ENCODE measurements around the gene CCDC14. TPM values are rescaled to one million over a fixed set of nuclear protein-coding genes. Genes with fewer than 3 reads are reported as not detected.
A peak's percentile ranks its signal among the peaks of the same experiment; 100 is the strongest.
"Not testable (repeated sequence)": the region's sequence is repeated elsewhere in the genome, so short reads cannot be mapped to it uniquely, and the experiment has no call there.

Gene CCDC14
- 10 to 100 TPM; 24.6 to 48.1 (median 37.3) TPM for total RNA-seq
- polyA plus RNA-seq = 1 to 10 TPM; 5.3 to 7.5 TPM
- total RNA-seq = 57.3 reads per million, percentile 74 among the genes with 10 or more reads in this experiment

GRCh38 chr3:123960781-123961507 lies at the start of gene CCDC14:
TSS of gene CCDC14 (minus strand) at chr3:123961229. CDS start at chr3:123961173, 56 bp downstream.
- ChIA-PET POLR2A (interaction anchor here (0.5 kb wide), 1 partner anchor 759 kb away, joined by 3 read pairs; the partner anchor contains the start of gene SEC22A), CTCF (interaction anchor here (0.9 kb wide), 1 partner anchor 22 kb away, joined by 3 read pairs; no protein-coding TSS in a partner anchor)
- Mint-ChIP-seq H3K36me3 (peaks cover 0 to 1% (median 0%) of the 10 kb centered on the region in 5 donors), H3K27me3 (peaks cover 0 to 30% (median 8%) of the 10 kb centered on the region in 5 donors), H3K27ac (peak within 1 kb of the TSS; percentile 82 to 96 (median 91)), H3K4me3 (peak within 1 kb of the TSS; percentile 93 to 98 (median 96)), H3K4me1 (peaks cover 12 to 35% (median 30%) of the 10 kb centered on the region in 7 donors), H3K9me3 (no peaks in the 10 kb centered on the region)
- ATAC-seq = peak; percentile 91
- peak; percentile 43 to 81 (median 60) for DNase-seq
- intact Hi-C loops (cut with micrococcal nuclease) = loop anchor here (1.0 to 10.0 kb wide), 7 partner anchors 72 to 1956 kb away; partner anchors contain the start of genes HACD2 (in 2 of the 2), FAM162A (in 1 of the 2), KALRN (in 1 of the 2) and MIX23 (in 1 of the 2)
- H3K4me1 ChIP-seq (ENCODE audit: control insufficient read depth in 2 of 2, insufficient read depth in 2 of 2, low read length in 2 of 2) = peaks cover 0 to 12% of the 10 kb centered on the region in 2 donors
- H3K27me3 ChIP-seq (ENCODE audit: control insufficient read depth in 2 of 2, insufficient read depth in 2 of 2, low read length in 2 of 2) = no peaks in the 10 kb centered on the region
- peak within 1 kb of the TSS; percentile 78 for H3K27ac ChIP-seq (ENCODE audit: low read depth, low read length)
- peak within 1 kb of the TSS; percentile 85 for H3K4me3 ChIP-seq (ENCODE audit: low read length)
- H3K9me3 ChIP-seq (ENCODE audit: control insufficient read depth in 2 of 3, low read length in 3 of 3) = no peaks in the 10 kb centered on the region
- H3K36me3 ChIP-seq (ENCODE audit: control insufficient read depth in 2 of 3, insufficient read depth in 3 of 3, low read length in 3 of 3) = peaks cover 0 to 8% (median 0%) of the 10 kb centered on the region in 3 experiments

- H3K27ac Mint-ChIP-seq; H3K27me3 ChIP-seq (ENCODE audit: control insufficient read depth in 2 of 2, insufficient read depth in 2 of 2, low read length in 2 of 2); H3K4me3 Mint-ChIP-seq; H3K36me3 Mint-ChIP-seq; H3K4me1 Mint-ChIP-seq; H3K9me3 ChIP-seq (ENCODE audit: control insufficient read depth in 2 of 3, low read length in 3 of 3); H3K36me3 ChIP-seq (ENCODE audit: control insufficient read depth in 2 of 3, insufficient read depth in 3 of 3, low read length in 3 of 3); intact Hi-C loops (cut with micrococcal nuclease); ATAC-seq; POLR2A ChIA-PET; CTCF ChIA-PET; H3K4me1 ChIP-seq (ENCODE audit: control insufficient read depth in 2 of 2, insufficient read depth in 2 of 2, low read length in 2 of 2); H3K27ac ChIP-seq (ENCODE audit: low read depth, low read length); H3K4me3 ChIP-seq (ENCODE audit: low read length); H3K9me3 Mint-ChIP-seq; DNase-seq: not testable (repeated sequence)
- H3K27me3 Mint-ChIP-seq = peaks cover 45 to 64% (median 57%) of the 10 kb centered on the region in 5 donors
These were observed 47.3 kb upstream of the CCDC14 start for GRCh38 chr3:124008321-124008720.

DNA sequence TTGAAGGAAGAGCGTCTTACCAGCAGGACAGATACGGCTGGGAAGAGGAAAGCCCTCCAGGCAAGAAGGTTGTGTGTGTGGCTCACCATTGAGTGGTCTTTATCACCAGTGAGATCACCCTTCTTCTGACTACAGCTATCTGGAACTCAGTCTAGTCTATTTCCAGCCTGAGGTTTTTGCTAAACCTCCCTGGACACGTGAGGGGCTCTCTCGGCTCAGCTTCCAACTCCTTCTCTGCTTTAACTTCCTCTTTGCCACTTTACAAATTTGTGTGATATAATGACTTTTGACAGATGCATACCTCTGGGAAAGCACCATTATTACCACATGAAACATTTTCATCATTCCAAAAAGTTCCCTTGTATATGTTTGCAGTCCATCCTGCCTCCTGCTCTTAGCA lies 46.2 kb upstream of the CCDC14 start:
- intact Hi-C loops (cut with micrococcal nuclease) = no loop called here
- H3K36me3 Mint-ChIP-seq = no peaks in the 10 kb centered on the region
- no peak overlapping the region for H3K4me3 Mint-ChIP-seq
- CTCF ChIA-PET = no interaction called here
- no peak overlapping the region for H3K27ac Mint-ChIP-seq
- H3K4me1 Mint-ChIP-seq = peaks cover 0 to 2% (median 0%) of the 10 kb centered on the region in 7 donors
- peaks cover 0 to 5% of the 10 kb centered on the region in 2 donors for H3K27me3 ChIP-seq (ENCODE audit: control insufficient read depth in 2 of 2, insufficient read depth in 2 of 2, low read length in 2 of 2)
- H3K27me3 Mint-ChIP-seq = peaks cover 44 to 72% (median 57%) of the 10 kb centered on the region in 5 donors
- no peaks in the 10 kb centered on the region for H3K4me1 ChIP-seq (ENCODE audit: control insufficient read depth in 2 of 2, insufficient read depth in 2 of 2, low read length in 2 of 2)
- POLR2A ChIA-PET = no interaction called here
- H3K9me3 Mint-ChIP-seq = peaks cover 0 to 2% (median 0%) of the 10 kb centered on the region in 11 donors
- no peak overlapping the region for H3K4me3 ChIP-seq (ENCODE audit: low read length)
- no peak for DNase-seq
- no peaks in the 10 kb centered on the region for H3K9me3 ChIP-seq (ENCODE audit: control insufficient read depth in 2 of 3, low read length in 3 of 3)
- H3K27ac ChIP-seq (ENCODE audit: low read depth, low read length) = no peak overlapping the region
- no peak for ATAC-seq
- no peaks in the 10 kb centered on the region for H3K36me3 ChIP-seq (ENCODE audit: control insufficient read depth in 2 of 3, insufficient read depth in 3 of 3, low read length in 3 of 3)

GRCh38 chr3:124002405-124003079 lies 41.5 kb upstream of the CCDC14 start:
- H3K36me3 Mint-ChIP-seq; H3K27me3 ChIP-seq (ENCODE audit: control insufficient read depth in 2 of 2, insufficient read depth in 2 of 2, low read length in 2 of 2); DNase-seq; H3K27ac ChIP-seq (ENCODE audit: low read depth, low read length); H3K27ac Mint-ChIP-seq; H3K4me3 ChIP-seq (ENCODE audit: low read length); CTCF ChIA-PET; H3K9me3 ChIP-seq (ENCODE audit: control insufficient read depth in 2 of 3, low read length in 3 of 3); intact Hi-C loops (cut with micrococcal nuclease); H3K4me3 Mint-ChIP-seq; ATAC-seq; H3K36me3 ChIP-seq (ENCODE audit: control insufficient read depth in 2 of 3, insufficient read depth in 3 of 3, low read length in 3 of 3); H3K4me1 Mint-ChIP-seq; H3K4me1 ChIP-seq (ENCODE audit: control insufficient read depth in 2 of 2, insufficient read depth in 2 of 2, low read length in 2 of 2); POLR2A ChIA-PET; H3K9me3 Mint-ChIP-seq: not testable (repeated sequence)
- peaks cover 45 to 70% (median 66%) of the 10 kb centered on the region in 5 donors for H3K27me3 Mint-ChIP-seq

- H3K4me1 Mint-ChIP-seq; H3K27ac Mint-ChIP-seq; H3K9me3 ChIP-seq (ENCODE audit: control insufficient read depth in 2 of 3, low read length in 3 of 3); CTCF ChIA-PET; H3K36me3 Mint-ChIP-seq; ATAC-seq; H3K27ac ChIP-seq (ENCODE audit: low read depth, low read length); POLR2A ChIA-PET; intact Hi-C loops (cut with micrococcal nuclease); H3K27me3 ChIP-seq (ENCODE audit: control insufficient read depth in 2 of 2, insufficient read depth in 2 of 2, low read length in 2 of 2); H3K9me3 Mint-ChIP-seq; H3K4me3 Mint-ChIP-seq; H3K4me3 ChIP-seq (ENCODE audit: low read length); DNase-seq; H3K4me1 ChIP-seq (ENCODE audit: control insufficient read depth in 2 of 2, insufficient read depth in 2 of 2, low read length in 2 of 2); H3K36me3 ChIP-seq (ENCODE audit: control insufficient read depth in 2 of 3, insufficient read depth in 3 of 3, low read length in 3 of 3): not testable (repeated sequence)
- peaks cover 41 to 59% (median 57%) of the 10 kb centered on the region in 5 donors for H3K27me3 Mint-ChIP-seq
These were observed 40.3 kb upstream of the CCDC14 start for GRCh38 chr3:124001366-124001765.

DNA sequence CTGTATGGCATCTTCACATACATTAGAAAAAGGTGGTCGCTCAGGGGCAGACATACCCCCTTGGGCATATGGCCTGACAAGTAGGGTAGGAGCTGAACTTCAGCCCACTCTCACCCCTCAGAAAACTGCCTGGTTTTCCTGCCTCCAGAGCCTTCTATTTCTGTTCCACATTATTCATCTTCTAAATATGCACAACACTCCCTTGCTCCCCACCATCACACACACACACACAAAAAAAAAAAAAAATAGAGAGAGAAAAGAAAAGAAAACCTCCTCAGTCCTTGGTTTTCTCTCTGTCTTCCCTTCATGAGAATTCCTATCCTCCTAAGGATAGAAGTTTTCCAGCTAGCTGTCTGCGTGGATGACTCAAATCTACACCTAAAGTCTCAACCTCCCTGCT lies 36.5 kb upstream of the CCDC14 start:
- ATAC-seq (no peak), DNase-seq (no peak)
- Mint-ChIP-seq H3K9me3 (peaks cover 0 to 3% (median 0%) of the 10 kb centered on the region in 11 donors), H3K4me3 (no peak overlapping the region), H3K27ac (no peak overlapping the region), H3K4me1 (no peaks in the 10 kb centered on the region), H3K27me3 (peaks cover 20 to 36% (median 27%) of the 10 kb centered on the region in 5 donors), H3K36me3 (no peaks in the 10 kb centered on the region)
- Histone ChIP-seq H3K4me3 (ENCODE audit: low read length) (no peak overlapping the region), H3K9me3 (ENCODE audit: control insufficient read depth in 2 of 3, low read length in 3 of 3) (no peaks in the 10 kb centered on the region), H3K4me1 (ENCODE audit: control insufficient read depth in 2 of 2, insufficient read depth in 2 of 2, low read length in 2 of 2) (no peaks in the 10 kb centered on the region), H3K27ac (ENCODE audit: low read depth, low read length) (no peak overlapping the region), H3K27me3 (ENCODE audit: control insufficient read depth in 2 of 2, insufficient read depth in 2 of 2, low read length in 2 of 2) (no peaks in the 10 kb centered on the region), H3K36me3 (ENCODE audit: control insufficient read depth in 2 of 3, insufficient read depth in 3 of 3, low read length in 3 of 3) (no peaks in the 10 kb centered on the region)
- intact Hi-C loops (cut with micrococcal nuclease) = no loop called here
- ChIA-PET CTCF (no interaction called here), POLR2A (no interaction called here)

Data from naive thymus-derived CD4-positive, alpha-beta T cell (primary cell).